Measurements from ENCODE around the gene MSANTD4. TPM values are rescaled to one million over a fixed set of nuclear protein-coding genes. Genes with fewer than 3 reads are reported as not detected.
A peak's percentile ranks its signal among the peaks of the same experiment; 100 is the strongest.

MSANTD4 gene
- total RNA-seq, 6 experiments from 2014 or later: 15.6 to 19.7 (median 17.5) TPM

- peaks cover 2% of the 10 kb centered on the region for H3K27me3 Mint-ChIP-seq (ENCODE audit: insufficient read depth)
- no peak for DNase-seq
- no peak overlapping the region for H3K4me3 Mint-ChIP-seq
- no peaks in the 10 kb centered on the region for H3K36me3 Mint-ChIP-seq (ENCODE audit: low read depth)
- no peak overlapping the region for H3K27ac Mint-ChIP-seq
- no peaks in the 10 kb centered on the region for H3K9me3 Mint-ChIP-seq
- TF ChIP-seq CTCF (IDR thresholded peaks at IDR 0.05): no peak
- peaks cover 6% of the 10 kb centered on the region for H3K4me1 Mint-ChIP-seq (ENCODE audit: low read depth)
Measured at GRCh38 chr11:106032861-106033260, 10.8 kb upstream of the MSANTD4 start.

GRCh38 chr11:106031936-106032335 lies 9.9 kb upstream of the MSANTD4 start:
- DNase-seq: no peak
- TF ChIP-seq CTCF (IDR thresholded peaks at IDR 0.05): no peak
- Mint-ChIP-seq H3K27me3 (ENCODE audit: insufficient read depth) (peaks cover 3% of the 10 kb centered on the region), H3K27ac (no peak overlapping the region), H3K4me1 (ENCODE audit: low read depth) (peaks cover 6% of the 10 kb centered on the region), H3K9me3 (no peaks in the 10 kb centered on the region), H3K4me3 (no peak overlapping the region), H3K36me3 (ENCODE audit: low read depth) (no peaks in the 10 kb centered on the region)

- no peak overlapping the region for H3K27ac Mint-ChIP-seq
- peak; percentile 20 for DNase-seq
- H3K27me3 Mint-ChIP-seq (ENCODE audit: insufficient read depth): peaks cover 3% of the 10 kb centered on the region
- no peaks in the 10 kb centered on the region for H3K9me3 Mint-ChIP-seq
- peaks cover 6% of the 10 kb centered on the region for H3K4me1 Mint-ChIP-seq (ENCODE audit: low read depth)
- H3K4me3 Mint-ChIP-seq: no peak overlapping the region
- no peak for TF ChIP-seq CTCF (IDR thresholded peaks at IDR 0.05)
- no peaks in the 10 kb centered on the region for H3K36me3 Mint-ChIP-seq (ENCODE audit: low read depth)
Measured at GRCh38 chr11:106031202-106031810, 9.3 kb upstream of the MSANTD4 start.

GRCh38 chr11:106030609-106031008 lies 8.6 kb upstream of the MSANTD4 start:
- no peak for TF ChIP-seq CTCF (IDR thresholded peaks at IDR 0.05)
- Mint-ChIP-seq H3K27ac (no peak overlapping the region), H3K36me3 (ENCODE audit: low read depth) (no peaks in the 10 kb centered on the region), H3K4me1 (ENCODE audit: low read depth) (peaks cover 6% of the 10 kb centered on the region), H3K9me3 (no peaks in the 10 kb centered on the region), H3K27me3 (ENCODE audit: insufficient read depth) (peaks cover 3% of the 10 kb centered on the region), H3K4me3 (no peak overlapping the region)
- DNase-seq: no peak

- H3K36me3 Mint-ChIP-seq (ENCODE audit: low read depth): peaks cover 14% of the 10 kb centered on the region
- H3K27me3 Mint-ChIP-seq (ENCODE audit: insufficient read depth): peaks cover 1% of the 10 kb centered on the region
- peaks cover 43% of the 10 kb centered on the region for H3K4me1 Mint-ChIP-seq (ENCODE audit: low read depth)
- DNase-seq: no peak
- H3K27ac Mint-ChIP-seq: peak overlapping the region; percentile 91
- H3K4me3 Mint-ChIP-seq: peak overlapping the region; percentile 97
- H3K9me3 Mint-ChIP-seq: peaks cover 6% of the 10 kb centered on the region; the same call in 1 of the 2 replicates
- TF ChIP-seq CTCF (IDR thresholded peaks at IDR 0.05): no peak
Measured at GRCh38 chr11:106022795-106023275, 795 bp upstream of the MSANTD4 start.

All from HFFc6 (cell line).